GM12865 (cell line): Measurements from ENCODE around the gene SELENOM.

Source experiments
- DNase-seq: peaks from one replicate; pipeline ENCODE4 v3.0.0; 2010; ENCODE audit warnings: low read depth
- H3K4me3 ChIP-seq: 2 replicates; pipeline ENCODE4 v1.5.1; 2011; ENCODE audit warnings: mild to moderate bottlenecking, low read depth, low read length, control low read depth
- CTCF ChIP-seq: IDR thresholded peaks from 2 replicates; pipeline ENCODE4 v1.5.1; 2011; ENCODE audit warnings: low read length, control low read depth, low read depth, inconsistent platforms; ENCODE audit not compliant: insufficient read depth; ENCODE audit errors: missing control alignments

Gene SELENOM

GRCh38 chr22:31088233-31088986, 19.0 kb downstream of the SELENOM start:
- no peak for TF ChIP-seq CTCF
- DNase-seq: no peak

GRCh38 chr22:31087744-31088215, 19.6 kb downstream of the SELENOM start:
- no peak for DNase-seq
- no peak overlapping the region for H3K4me3 ChIP-seq

More at GRCh38 chr22:31088233-31088986, 19.0 kb downstream of the SELENOM start:
- H3K4me3 ChIP-seq: no peak overlapping the region

GRCh38 chr22:31086703-31087330, 20.6 kb downstream of the SELENOM start:
- no peak overlapping the region for H3K4me3 ChIP-seq
- no peak for DNase-seq
- no peak for TF ChIP-seq CTCF

More at GRCh38 chr22:31087744-31088215, 19.6 kb downstream of the SELENOM start:
- no peak for TF ChIP-seq CTCF

GRCh38 chr22:31085928-31086327, 21.4 kb downstream of the SELENOM start:
- no peak for TF ChIP-seq CTCF
- DNase-seq: no peak
- H3K4me3 ChIP-seq: no peak overlapping the region

DNA sequence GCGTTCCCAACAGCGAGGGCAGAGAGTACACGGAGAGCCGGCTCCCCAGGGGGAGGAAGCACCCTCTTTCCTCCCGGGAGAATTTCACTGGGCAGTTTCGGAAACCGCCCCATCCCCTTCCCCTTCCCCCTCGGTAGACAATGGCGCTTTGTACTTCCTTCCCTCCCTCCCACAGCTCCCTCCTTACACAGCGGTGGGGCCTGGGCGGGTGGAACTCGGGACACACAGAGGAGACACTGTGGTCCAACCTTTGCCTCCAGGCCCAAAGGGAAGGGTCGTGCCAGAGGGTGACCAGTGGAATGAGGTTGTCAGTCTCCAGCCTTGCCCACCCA, 21.9 kb downstream of the SELENOM start:
- peak overlapping the region; percentile 91 for H3K4me3 ChIP-seq
- no peak for DNase-seq
- no peak for TF ChIP-seq CTCF

- DNase-seq: peak; percentile 95
- TF ChIP-seq CTCF: peak; percentile 89
These were observed 22.4 kb downstream of the SELENOM start for GRCh38 chr22:31084811-31085492.

More at GRCh38 chr22:31084811-31085492, 22.4 kb downstream of the SELENOM start:
- H3K4me3 ChIP-seq: peak overlapping the region; percentile 91
